Upper lobe of left lung (tissue), 4 donors: ENCODE results near the gene C6orf62.

Experiments
- EP300 ChIP-seq, 4 donors: sonication (generic); formaldehyde crosslinking; IDR thresholded peaks; one replicate each; pipeline ENCODE4 v1.5.1; 2017; ENCODE audit warnings: antibody characterized with exemption in 4 of 4, control low read depth in 2 of 4
- POLR2A ChIP-seq, 4 donors: fragments of 450-650 bp; IDR thresholded peaks; one replicate each; pipeline ENCODE4 v1.5.1; 2016 to 2017; ENCODE audit warnings: antibody characterized with exemption in 4 of 4, mild to moderate bottlenecking in 2 of 4
- TF ChIP-seq, protein P1 (sequence below), 6 experiments: fragments of 450-650 bp in 4 of 6; fragments of 200-600 bp in 2 of 6; sonication (generic) in 2 of 6; IDR thresholded peaks; one replicate each; pipeline ENCODE4 v1.5.1; 2016 to 2019; ENCODE audit warnings: antibody characterized with exemption in 6 of 6

DNA sequence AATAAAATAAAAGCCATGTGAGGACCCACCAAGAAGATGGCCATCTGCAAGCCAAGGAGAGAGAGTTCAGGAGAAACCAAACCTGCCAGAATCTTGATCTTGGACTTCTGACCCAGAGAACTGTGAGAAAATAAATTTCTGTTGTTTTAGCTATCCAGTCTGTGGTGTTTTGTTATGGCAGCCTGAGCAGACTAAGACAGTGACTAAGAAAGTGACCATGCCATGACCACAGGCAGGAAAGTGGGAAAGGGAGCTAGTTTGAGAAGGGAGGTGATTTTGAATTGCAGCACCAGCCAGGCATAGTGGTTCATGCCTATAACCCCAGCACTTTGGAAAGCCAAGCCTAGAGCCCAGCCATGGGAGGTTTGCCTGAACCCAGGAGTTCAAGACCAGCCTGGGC lies 21.9 kb upstream of the C6orf62 start:
- TF ChIP-seq, protein P1, sequence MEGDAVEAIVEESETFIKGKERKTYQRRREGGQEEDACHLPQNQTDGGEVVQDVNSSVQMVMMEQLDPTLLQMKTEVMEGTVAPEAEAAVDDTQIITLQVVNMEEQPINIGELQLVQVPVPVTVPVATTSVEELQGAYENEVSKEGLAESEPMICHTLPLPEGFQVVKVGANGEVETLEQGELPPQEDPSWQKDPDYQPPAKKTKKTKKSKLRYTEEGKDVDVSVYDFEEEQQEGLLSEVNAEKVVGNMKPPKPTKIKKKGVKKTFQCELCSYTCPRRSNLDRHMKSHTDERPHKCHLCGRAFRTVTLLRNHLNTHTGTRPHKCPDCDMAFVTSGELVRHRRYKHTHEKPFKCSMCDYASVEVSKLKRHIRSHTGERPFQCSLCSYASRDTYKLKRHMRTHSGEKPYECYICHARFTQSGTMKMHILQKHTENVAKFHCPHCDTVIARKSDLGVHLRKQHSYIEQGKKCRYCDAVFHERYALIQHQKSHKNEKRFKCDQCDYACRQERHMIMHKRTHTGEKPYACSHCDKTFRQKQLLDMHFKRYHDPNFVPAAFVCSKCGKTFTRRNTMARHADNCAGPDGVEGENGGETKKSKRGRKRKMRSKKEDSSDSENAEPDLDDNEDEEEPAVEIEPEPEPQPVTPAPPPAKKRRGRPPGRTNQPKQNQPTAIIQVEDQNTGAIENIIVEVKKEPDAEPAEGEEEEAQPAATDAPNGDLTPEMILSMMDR (IDR thresholded peaks at IDR 0.05): no peak
- TF ChIP-seq POLR2A (IDR thresholded peaks at IDR 0.05): no peak
- no peak for TF ChIP-seq EP300 (IDR thresholded peaks at IDR 0.05)
